Measurements from ENCODE around the gene L3MBTL3. TPM values are rescaled to one million over a fixed set of nuclear protein-coding genes. Genes with fewer than 3 reads are reported as not detected.

L3MBTL3 gene
- total and polyA plus RNA-seq, 5 donors, result 1.4 to 4.1 (median 3.6) TPM

DNA sequence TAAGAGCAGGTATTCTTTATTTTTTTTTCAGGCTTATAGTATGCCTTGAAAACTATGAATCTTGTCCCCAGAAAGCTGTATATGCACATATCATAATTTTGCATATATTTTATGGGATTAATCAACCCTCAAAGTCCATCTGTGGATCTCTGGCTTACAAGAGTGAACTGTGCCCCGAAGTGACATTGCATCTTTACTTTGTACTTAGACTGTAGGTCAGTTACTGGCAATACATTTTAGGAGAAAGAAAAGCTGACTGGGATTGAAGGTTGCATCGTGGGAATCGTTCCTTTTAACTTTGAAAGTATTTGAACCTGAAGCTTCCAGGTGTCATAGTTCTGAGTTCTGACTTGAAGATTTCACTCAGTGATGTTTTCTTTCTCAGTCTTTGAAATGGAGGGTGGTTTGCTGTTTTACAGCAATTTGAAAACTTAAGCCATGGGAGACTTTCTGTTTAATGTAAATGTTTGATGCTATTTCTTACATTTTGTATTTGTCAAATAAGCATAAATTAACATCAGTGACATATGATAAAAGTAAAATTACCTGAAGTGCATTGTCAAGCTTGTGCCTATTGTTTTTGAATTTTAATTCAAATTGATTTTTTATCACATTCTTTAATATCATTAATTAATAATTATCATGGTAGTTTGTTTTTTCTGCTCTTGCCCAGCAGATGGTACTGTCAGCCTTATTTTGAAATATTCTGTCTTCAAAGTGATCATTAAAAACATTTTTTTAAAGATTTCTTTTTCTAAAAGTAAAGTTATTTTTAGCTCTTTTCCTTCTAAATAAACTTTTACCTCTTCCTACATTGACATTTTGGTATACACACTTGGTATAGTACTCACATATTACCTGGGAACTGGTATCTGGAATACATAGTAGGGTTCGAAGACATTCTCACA is 29.0 kb downstream of the L3MBTL3 start:
- WGBS, result 79% methylated on average over 4 of the region's 4 CpGs
- no peak overlapping the region for H3K4me3 ChIP-seq (ENCODE audit: low read length)
- intact Hi-C loops (cut with DNase I), result no loop called here
- no peaks in the 10 kb centered on the region for H3K4me1 ChIP-seq (ENCODE audit: control insufficient read depth, insufficient read depth, low read length)
- no peak for ATAC-seq
- no peaks in the 10 kb centered on the region for H3K27me3 ChIP-seq (ENCODE audit: control insufficient read depth, insufficient read depth)
- H3K9me3 ChIP-seq (ENCODE audit: control insufficient read depth, low read length), result no peaks in the 10 kb centered on the region
- no peak for DNase-seq
- no peak overlapping the region for H3K27ac ChIP-seq (ENCODE audit: low read length)

DNA sequence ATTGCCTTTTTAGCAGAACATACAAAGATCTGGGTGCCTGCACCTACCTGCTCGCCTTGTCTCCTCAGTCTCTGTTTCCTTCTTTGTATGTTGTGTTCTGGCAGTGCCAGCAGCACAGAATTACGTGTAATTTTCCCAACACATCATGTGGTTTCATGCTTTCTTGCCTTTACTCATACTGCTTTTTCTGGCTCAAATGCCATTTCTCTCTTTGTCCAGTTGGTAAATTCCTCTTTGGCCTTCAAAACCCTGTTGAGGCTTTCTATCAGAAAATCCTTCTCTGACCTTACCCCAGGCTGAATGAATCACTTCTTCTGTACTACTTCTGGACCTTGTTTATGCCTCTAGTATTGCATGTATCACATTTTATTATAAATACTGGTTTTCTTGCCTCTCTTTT is 31.8 kb downstream of the L3MBTL3 start:
- DNase-seq (no peak), ATAC-seq (no peak)
- Histone ChIP-seq H3K27me3 (ENCODE audit: control insufficient read depth, insufficient read depth) (no peaks in the 10 kb centered on the region), H3K4me3 (ENCODE audit: low read length) (no peak overlapping the region), H3K27ac (ENCODE audit: low read length) (no peak overlapping the region), H3K4me1 (ENCODE audit: control insufficient read depth, insufficient read depth, low read length) (no peaks in the 10 kb centered on the region), H3K9me3 (ENCODE audit: control insufficient read depth, low read length) (no peaks in the 10 kb centered on the region)
- 94% methylated on average over 2 of the region's 2 CpGs for WGBS
- intact Hi-C loops (cut with DNase I), result no loop called here

DNA sequence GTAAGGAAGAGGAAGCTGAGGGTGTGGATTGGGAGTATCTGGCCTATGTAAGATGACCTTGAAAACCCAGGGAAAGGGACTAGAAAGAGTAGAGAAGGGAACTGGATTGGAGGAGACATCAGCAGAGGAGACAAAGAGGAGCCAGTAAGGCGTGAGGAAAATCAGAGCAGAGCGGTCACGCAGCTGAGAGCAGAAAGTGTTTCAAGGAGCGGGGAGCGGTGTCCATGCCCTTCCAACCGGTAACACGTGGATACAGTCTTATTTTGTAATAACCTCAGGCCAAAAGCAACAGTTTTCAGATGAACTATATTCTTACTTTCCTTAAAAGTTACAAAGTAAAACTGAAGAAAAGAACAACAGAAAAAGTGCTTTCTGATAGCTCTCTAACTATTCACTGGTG is 36.3 kb downstream of the L3MBTL3 start:
- no peak for ATAC-seq

DNA sequence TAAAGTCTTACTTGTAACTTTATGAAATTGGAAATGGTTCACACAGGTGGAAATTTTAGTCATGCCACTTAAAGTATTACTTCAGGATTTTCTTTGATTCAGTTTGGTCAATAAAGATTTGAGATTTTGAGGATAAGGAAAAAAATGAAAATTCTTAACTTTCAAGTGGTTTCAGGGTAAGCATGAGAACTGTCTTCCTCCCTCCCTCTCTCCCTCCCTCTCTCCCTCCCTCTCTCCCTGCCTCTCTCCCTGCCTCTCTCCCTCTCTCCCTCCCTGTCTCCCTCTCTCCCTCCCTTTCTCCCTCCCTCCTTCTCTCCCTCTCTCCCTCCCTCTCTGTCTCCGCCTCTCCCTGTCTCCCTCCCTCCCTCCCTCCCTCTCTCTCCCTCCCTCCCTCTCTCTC is 36.9 kb downstream of the L3MBTL3 start:
- no peak overlapping the region for H3K4me3 ChIP-seq (ENCODE audit: low read length)
- no peak overlapping the region for H3K27ac ChIP-seq (ENCODE audit: low read length)
- no peaks in the 10 kb centered on the region for H3K4me1 ChIP-seq (ENCODE audit: control insufficient read depth, insufficient read depth, low read length)
- no peaks in the 10 kb centered on the region for H3K9me3 ChIP-seq (ENCODE audit: control insufficient read depth, low read length)
- ATAC-seq (no peak), DNase-seq (no peak)
- 67% methylated on average over 1 of the region's 1 CpG for WGBS
- intact Hi-C loops (cut with DNase I), result no loop called here
- H3K27me3 ChIP-seq (ENCODE audit: control insufficient read depth, insufficient read depth), result no peaks in the 10 kb centered on the region

More for the DNA sequence above, 36.3 kb downstream of the L3MBTL3 start:
- Histone ChIP-seq H3K4me1 (ENCODE audit: control insufficient read depth, insufficient read depth, low read length) (no peaks in the 10 kb centered on the region), H3K4me3 (ENCODE audit: low read length) (no peak overlapping the region), H3K9me3 (ENCODE audit: control insufficient read depth, low read length) (no peaks in the 10 kb centered on the region), H3K27ac (ENCODE audit: low read length) (no peak overlapping the region), H3K27me3 (ENCODE audit: control insufficient read depth, insufficient read depth) (no peaks in the 10 kb centered on the region)
- 93% methylated on average over 7 of the region's 7 CpGs for WGBS
- DNase-seq, result no peak
- intact Hi-C loops (cut with DNase I), result no loop called here

DNA sequence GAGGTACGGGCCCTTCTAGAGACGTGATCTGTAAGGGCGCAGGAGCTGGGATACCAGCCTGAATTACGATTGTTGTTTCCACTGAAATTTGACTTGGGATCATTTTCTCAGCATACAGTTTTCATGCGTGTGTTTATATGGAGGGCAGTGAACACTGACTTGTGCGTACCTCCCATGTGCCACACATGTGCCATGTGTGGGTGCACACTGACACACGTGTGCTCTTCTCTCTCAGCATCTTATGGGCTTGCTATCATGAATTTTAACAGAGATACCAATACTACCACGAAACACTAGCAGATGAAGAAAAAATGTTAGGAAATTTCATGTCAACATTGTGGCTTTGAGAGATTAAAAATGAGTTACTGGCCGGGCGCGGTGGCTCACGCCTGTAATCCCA is 39.1 kb downstream of the L3MBTL3 start:
- 97% methylated on average over 12 of the region's 12 CpGs for WGBS
- DNase-seq (no peak), ATAC-seq (no peak)
- Histone ChIP-seq H3K4me1 (ENCODE audit: control insufficient read depth, insufficient read depth, low read length) (no peaks in the 10 kb centered on the region), H3K9me3 (ENCODE audit: control insufficient read depth, low read length) (no peaks in the 10 kb centered on the region), H3K27me3 (ENCODE audit: control insufficient read depth, insufficient read depth) (no peaks in the 10 kb centered on the region), H3K4me3 (ENCODE audit: low read length) (no peak overlapping the region), H3K27ac (ENCODE audit: low read length) (no peak overlapping the region)
- intact Hi-C loops (cut with DNase I), result no loop called here

DNA sequence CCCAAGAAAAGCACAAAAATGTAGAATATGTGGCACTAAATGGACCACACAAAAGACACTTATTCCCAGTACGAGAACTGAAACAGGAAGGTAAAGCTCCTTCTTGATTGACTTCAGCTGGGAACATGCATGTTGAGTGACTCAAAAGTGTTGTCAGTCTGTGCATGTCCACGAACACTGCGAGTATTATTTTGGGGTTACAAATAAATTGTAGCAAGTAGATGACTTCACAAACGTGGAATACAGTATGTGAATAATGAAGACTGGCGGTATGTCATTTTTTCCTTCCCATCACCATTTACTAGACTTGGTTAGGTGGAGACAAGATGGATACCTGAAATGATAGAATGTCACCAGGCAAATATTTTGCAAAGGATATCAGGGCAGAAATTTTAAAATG is 45.4 kb downstream of the L3MBTL3 start:
- Histone ChIP-seq H3K9me3 (ENCODE audit: control insufficient read depth, low read length) (no peaks in the 10 kb centered on the region), H3K27me3 (ENCODE audit: control insufficient read depth, insufficient read depth) (no peaks in the 10 kb centered on the region), H3K4me1 (ENCODE audit: control insufficient read depth, insufficient read depth, low read length) (no peaks in the 10 kb centered on the region), H3K27ac (ENCODE audit: low read length) (no peak overlapping the region), H3K4me3 (ENCODE audit: low read length) (no peak overlapping the region)
- intact Hi-C loops (cut with DNase I), result no loop called here
- DNase-seq (no peak), ATAC-seq (no peak)
- 89% methylated on average over 5 of the region's 5 CpGs for WGBS

DNA sequence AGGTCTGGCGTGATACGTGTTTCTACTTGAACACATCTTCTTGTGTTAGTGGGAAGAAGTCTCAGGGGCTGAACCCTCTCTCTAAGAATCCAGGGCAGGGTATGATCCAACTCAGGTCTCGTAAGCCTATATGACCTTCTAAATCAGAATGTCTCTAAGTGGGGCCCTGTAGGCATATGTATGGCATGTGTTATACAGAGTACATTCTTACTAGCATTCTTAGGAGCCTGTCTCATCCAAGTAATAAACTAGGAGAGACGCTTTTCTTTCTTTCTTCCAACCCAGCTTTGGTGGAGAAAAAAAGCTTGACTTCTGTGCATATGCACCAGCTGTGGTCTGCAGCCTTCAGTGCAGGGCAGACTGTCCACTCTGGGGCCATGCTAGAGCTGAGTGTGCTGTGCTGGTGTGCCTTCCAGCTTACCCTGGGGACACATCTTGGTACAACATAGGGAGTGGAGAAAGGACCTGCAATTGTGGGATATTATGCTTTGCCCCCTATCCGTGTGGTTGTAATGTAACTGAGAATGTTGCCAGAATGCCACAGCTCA is 47.3 kb downstream of the L3MBTL3 start:
- Histone ChIP-seq H3K27ac (ENCODE audit: low read length) (no peak overlapping the region), H3K27me3 (ENCODE audit: control insufficient read depth, insufficient read depth) (no peaks in the 10 kb centered on the region), H3K9me3 (ENCODE audit: control insufficient read depth, low read length) (no peaks in the 10 kb centered on the region), H3K4me1 (ENCODE audit: control insufficient read depth, insufficient read depth, low read length) (no peaks in the 10 kb centered on the region), H3K4me3 (ENCODE audit: low read length) (no peak overlapping the region)
- intact Hi-C loops (cut with DNase I), result no loop called here
- no peak for DNase-seq
- 95% methylated on average over 5 of the region's 5 CpGs for WGBS
- ATAC-seq, result no peak

DNA sequence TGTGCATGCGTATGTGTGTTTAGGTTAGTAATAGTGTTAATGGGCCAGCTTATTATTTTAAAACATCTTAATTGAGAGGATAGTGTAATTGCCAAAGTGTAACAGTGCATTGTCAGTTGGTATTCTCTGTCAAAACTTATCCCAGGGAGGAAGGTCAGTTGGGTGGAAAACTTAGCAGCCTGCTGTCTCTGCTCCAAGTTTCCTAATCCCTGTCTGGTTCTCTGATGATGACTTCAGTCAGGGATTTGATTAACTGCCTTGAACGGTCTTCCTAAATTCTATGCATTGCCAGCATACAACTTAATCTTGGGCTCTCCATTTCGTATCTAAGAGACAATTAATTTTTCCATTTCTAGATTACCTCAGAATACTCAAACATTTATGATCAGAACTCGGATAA is 51.1 kb downstream of the L3MBTL3 start:
- intact Hi-C loops (cut with DNase I), result no loop called here
- ATAC-seq (no peak), DNase-seq (no peak)
- Histone ChIP-seq H3K27ac (ENCODE audit: low read length) (no peak overlapping the region), H3K4me3 (ENCODE audit: low read length) (no peak overlapping the region), H3K27me3 (ENCODE audit: control insufficient read depth, insufficient read depth) (no peaks in the 10 kb centered on the region), H3K4me1 (ENCODE audit: control insufficient read depth, insufficient read depth, low read length) (no peaks in the 10 kb centered on the region), H3K9me3 (ENCODE audit: control insufficient read depth, low read length) (no peaks in the 10 kb centered on the region)
- WGBS, result 66% methylated on average over 4 of the region's 4 CpGs

DNA sequence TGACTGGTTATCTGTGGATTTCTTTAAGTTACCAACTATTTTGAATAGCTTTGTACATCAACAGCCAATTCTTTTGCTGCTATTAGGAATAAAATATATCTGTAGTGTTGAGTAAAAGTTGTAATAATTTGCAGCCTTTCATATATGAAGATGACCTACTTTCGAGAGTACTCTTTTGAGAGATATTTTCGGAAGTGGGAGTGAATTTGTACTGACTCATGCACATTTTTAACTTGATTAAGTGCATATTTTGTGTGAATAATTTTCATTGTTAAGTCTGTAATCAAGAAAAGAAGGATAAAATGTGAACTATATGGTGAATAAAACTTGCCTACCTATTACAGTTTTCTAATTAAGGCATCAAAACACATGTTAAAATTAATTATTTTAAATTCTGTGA is 51.9 kb downstream of the L3MBTL3 start:
- no peaks in the 10 kb centered on the region for H3K4me1 ChIP-seq (ENCODE audit: control insufficient read depth, insufficient read depth, low read length)
- H3K9me3 ChIP-seq (ENCODE audit: control insufficient read depth, low read length), result no peaks in the 10 kb centered on the region
- no peaks in the 10 kb centered on the region for H3K27me3 ChIP-seq (ENCODE audit: control insufficient read depth, insufficient read depth)
- WGBS, result 68% methylated on average over 2 of the region's 2 CpGs
- intact Hi-C loops (cut with DNase I), result no loop called here
- H3K27ac ChIP-seq (ENCODE audit: low read length), result no peak overlapping the region
- H3K4me3 ChIP-seq (ENCODE audit: low read length), result no peak overlapping the region
- ATAC-seq (no peak), DNase-seq (no peak)

DNA sequence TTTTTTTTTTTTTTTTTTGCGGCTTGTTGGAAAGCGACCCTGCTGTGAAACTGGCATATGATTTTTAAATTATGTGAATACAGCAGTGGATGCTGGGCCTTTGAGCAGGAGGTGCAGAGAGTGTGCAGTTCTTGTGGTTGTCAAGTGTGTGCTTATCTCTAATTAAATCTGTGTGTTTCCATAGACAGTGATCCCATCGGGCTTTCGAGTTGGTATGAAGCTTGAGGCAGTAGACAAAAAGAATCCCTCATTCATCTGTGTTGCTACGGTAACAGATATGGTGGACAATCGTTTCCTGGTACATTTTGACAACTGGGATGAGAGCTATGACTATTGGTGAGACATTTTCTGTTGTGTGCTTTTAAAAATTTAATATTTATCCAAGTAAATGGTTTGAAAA is 52.4 kb downstream of the L3MBTL3 start:
- 69% methylated on average over 6 of the region's 6 CpGs for WGBS
- H3K9me3 ChIP-seq (ENCODE audit: control insufficient read depth, low read length), result no peaks in the 10 kb centered on the region
- no peak for DNase-seq
- no peak overlapping the region for H3K4me3 ChIP-seq (ENCODE audit: low read length)
- no peak for ATAC-seq
- H3K27ac ChIP-seq (ENCODE audit: low read length), result no peak overlapping the region
- H3K27me3 ChIP-seq (ENCODE audit: control insufficient read depth, insufficient read depth), result no peaks in the 10 kb centered on the region
- no peaks in the 10 kb centered on the region for H3K4me1 ChIP-seq (ENCODE audit: control insufficient read depth, insufficient read depth, low read length)
- intact Hi-C loops (cut with DNase I), result no loop called here

DNA sequence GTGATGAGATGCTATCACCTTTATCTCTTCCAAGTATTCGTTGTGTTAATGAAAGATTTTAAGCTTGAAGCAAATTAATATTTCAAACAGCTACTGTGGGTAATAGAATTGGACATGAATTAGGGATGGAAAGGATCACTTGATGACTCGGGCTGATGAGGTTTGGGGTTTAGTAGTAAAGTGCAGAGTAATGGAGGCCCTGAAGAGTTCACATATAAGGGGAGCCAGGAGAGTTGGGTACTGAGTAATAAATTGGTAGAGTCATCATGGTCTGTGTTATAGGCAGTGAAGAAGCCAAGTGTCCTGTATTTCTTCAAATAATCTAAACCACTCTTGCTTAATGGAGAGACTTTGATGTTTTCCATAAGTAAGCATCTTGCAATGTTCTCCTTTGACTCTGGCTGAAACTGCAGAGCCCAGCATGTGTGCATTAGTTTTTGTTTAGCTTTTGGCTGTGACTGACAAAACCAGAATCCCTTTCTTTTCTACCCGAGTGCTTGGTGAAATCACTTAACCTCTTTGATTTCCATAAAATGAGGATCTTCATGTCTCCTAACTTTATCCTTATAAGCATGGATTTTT is 57.6 kb downstream of the L3MBTL3 start:
- no peaks in the 10 kb centered on the region for H3K27me3 ChIP-seq (ENCODE audit: control insufficient read depth, insufficient read depth)
- ATAC-seq (no peak), DNase-seq (no peak)
- no peak overlapping the region for H3K4me3 ChIP-seq (ENCODE audit: low read length)
- peaks cover 2% of the 10 kb centered on the region for H3K4me1 ChIP-seq (ENCODE audit: control insufficient read depth, insufficient read depth, low read length)
- 86% methylated on average over 3 of the region's 3 CpGs for WGBS
- H3K9me3 ChIP-seq (ENCODE audit: control insufficient read depth, low read length), result no peaks in the 10 kb centered on the region
- H3K27ac ChIP-seq (ENCODE audit: low read length), result no peak overlapping the region
- intact Hi-C loops (cut with DNase I), result no loop called here

All from right cardiac atrium (tissue), 5 donors.